NCI-H146 treated with DMSO at 0.1 percent for 48 hours (cell line): ENCODE measurements around the gene PMP22.
"Not testable (repeated sequence)": the region's sequence is repeated elsewhere in the genome, so short reads cannot be mapped to it uniquely, and the experiment has no call there.

Experiments
- DNase-seq: peaks from one replicate; lab custom pipeline; 2025; ENCODE audit not compliant: unreplicated experiment; lab: John Stamatoyannopoulos, UW

Gene PMP22

DNA sequence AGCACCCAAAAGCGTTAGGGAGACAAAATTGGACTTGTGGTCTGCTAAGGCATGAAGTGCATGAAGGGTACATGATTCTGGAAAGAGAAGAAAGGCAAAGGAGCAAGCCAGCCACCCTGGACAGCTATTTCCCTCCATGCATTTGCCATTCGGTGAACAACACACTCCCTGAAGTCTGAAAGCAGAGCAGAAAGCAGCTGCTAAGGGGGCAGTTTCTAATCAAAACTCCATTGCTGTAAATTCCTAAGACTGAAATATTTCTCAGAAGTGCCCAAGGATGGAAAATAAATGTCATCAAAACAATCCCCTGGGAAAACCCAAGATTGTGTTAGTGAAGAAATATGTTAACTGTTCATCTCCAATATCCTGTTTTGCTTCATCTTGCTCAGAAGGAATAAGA is 44.3 kb downstream of the PMP22 start:
- DNase-seq: no peak

DNA sequence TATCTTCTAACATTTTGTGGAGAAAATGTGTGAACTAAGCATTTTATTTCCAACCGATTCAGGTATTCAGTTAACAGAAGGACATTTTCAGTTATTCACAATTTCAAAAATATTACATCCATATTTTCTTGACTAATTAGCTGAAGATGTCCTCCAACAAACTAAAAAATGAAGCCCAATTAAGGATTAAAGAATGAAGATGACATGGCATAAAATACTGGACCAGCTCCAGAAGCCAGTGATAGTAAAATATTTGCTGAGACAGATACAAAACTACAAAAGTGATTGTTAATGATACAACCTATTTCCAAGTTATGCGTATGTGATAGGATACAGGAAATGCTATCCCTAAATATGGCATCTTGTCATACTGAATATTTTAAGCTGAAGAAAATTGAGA is 48.6 kb downstream of the PMP22 start:
- no peak for DNase-seq

DNA sequence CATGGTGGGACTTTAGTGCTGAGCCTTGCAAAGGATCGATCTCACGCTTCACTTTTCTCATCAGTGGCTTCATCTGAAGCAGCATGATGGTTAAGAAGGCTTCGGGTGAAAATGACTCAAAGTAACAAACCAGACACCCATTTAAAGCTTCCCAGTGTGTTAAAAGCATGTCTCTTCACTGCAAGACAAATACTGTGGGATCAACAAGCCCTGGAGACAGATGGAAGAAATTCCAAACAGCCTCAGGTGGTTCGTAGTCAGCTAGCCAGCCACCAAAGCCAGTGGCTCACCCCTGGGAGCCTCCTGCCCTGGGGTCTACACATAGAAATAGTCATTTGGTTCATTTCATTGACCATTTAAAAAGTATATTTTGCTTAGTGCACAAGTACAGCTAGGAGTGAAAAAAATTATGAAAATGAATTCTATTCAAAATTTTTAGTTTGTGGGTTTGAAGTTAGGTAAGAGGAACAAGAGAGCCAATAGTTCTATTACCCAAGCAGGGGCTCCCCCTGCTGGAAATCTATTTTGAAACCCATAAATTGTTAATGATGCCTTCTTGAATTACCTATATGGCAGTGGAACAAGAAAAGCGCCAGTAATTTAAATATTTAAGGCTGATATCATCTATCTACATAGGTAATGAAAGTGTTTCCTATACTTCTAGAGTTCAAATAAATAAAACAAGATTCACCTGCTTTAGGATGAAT is 51.6 kb downstream of the PMP22 start:
- no peak for DNase-seq

DNA sequence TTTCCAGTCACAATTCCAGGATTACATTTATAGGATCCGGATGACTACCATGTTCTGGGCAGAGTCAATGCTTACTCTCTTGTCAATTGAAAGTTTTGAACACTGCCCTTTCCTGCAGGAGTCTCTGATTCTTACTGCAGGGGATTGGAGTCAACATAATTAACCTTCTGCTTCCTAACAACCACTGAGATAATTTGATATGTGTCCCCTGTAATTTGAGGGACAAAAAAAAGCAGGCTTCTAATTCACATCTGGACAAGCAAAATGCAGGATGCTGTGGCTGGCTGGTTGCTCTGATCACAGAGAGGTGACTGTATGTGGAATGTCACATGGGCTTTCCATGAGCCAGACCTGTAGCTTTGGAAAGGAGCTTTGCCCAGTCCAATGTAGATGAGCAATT is 54.9 kb downstream of the PMP22 start:
- no peak for DNase-seq

DNA sequence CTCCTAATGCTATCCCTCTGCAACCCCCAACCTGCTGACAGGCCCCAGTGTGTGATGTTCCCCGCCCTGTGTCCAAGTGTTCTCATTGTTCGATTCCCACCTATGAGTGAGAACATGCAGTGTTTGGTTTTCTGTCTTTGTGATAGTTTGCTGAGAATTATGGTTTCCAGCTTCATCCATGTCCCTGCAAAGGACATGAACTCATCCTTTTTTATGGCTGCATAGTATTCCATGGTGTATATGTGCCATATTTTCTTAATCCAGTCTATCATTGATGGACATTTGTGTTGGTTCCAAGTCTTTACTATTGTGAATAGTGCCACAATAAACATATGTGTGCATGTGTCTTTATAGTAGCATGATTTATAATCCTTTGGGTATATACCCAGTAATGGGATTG is 62.1 kb downstream of the PMP22 start:
- not testable (repeated sequence) for DNase-seq

DNA sequence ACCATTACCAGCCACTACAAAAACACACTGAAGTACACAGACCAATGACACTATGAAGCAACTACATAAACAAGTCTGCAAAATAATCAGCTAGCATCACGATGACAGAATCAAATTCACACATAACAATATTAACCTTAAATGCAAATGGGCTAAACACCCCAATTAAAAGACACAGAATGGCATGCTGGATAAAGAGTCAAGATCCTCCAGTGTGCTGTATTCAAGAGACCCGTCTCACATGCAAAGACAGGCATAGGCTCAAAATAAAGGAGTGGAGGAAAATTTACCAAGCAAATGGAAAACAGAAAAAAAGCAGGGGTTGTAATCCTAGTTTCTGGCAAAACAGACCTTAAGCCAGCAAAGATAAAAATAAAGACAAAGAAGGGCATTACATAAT is 64.6 kb downstream of the PMP22 start:
- not testable (repeated sequence) for DNase-seq

DNA sequence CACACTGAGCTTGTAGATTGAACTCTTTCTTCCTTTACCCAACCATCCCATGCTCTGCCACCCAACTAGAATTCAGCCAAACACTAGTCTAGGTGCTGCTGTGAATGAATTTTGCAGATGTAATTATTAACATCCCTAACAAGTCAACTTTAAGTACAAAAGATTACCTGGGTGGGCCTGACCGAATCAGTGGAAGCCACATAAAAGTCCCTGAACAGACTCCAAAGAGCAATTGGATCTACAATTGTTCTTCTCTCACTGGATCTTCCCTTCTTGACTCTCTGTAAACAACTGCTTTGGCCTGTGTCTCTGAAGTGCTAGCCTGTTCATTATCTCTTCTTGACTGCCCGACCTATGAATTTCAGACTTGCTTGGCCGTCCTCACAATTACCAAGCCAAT is 67.9 kb downstream of the PMP22 start:
- no peak for DNase-seq

DNA sequence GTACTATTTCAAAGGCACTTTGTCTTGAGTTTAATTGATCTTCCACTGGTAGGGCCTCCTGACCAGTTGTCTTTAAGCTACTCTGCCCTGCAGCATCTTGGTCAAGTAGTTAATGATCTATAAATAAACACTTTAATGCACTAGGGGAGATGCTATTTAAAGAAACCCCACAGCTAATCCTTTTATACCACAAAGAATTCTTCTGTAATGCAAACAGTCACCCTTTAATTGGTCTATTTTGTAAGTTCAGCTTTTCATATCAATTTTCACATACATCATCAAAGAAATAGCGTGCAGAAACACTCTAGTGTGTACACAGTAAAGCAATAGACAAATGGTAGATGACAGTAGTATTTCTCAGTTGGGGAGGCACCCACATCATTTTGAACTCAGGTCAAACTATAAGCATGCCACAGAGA is 70.3 kb downstream of the PMP22 start:
- DNase-seq: no peak

DNA sequence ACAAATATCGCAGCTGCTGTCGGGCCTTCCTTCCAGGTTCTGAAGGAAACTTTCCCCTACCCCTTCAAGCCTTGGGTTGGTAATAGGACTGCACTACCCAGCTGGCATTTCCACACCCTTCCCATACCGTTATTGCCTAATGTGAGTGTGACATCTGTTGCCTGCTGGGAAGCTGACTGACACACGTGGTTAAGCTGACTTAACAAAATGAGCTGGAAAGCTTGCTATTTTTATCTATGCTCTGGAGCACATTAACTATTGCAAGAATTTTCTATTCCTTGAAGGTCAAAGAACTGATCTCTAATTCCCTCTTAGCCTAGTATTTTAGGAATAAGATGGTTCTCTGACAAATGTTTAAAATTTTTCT is 79.5 kb downstream of the PMP22 start:
- DNase-seq: no peak

DNA sequence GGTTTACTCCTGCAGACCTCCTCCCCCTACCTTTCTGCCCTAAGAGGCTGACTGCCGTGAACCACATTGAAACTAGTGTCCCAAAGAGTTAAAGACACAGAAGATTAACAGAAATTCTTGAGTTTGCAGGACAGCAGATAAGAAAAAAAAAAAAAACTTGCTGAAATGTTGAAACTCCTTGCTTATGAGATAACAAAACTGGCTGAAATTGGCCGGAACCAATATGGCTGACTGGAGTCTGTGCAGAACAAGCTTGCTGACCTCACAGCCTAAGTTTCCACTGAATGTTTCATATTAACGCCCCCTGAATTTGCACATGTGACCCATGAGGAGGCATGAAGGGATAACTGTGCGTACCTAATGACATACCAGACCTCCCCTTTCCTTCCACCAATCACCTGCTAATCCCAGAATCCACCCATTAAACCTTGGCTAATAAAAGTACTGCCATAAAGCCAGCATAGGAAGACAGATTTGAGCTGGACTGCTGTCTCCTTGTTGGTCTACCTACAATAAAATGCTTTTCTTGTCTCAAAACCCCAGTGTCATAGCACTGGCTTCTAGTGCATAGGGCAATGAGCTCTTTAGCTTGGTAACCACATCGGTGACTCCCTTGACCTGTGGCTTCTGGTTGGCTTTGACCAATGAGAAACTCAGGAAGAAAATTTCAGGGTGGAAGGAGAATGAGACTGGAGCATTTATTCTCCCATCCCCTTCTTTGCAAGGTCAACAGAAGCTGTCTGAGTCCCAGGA is 80.1 kb downstream of the PMP22 start:
- DNase-seq: no peak

DNA sequence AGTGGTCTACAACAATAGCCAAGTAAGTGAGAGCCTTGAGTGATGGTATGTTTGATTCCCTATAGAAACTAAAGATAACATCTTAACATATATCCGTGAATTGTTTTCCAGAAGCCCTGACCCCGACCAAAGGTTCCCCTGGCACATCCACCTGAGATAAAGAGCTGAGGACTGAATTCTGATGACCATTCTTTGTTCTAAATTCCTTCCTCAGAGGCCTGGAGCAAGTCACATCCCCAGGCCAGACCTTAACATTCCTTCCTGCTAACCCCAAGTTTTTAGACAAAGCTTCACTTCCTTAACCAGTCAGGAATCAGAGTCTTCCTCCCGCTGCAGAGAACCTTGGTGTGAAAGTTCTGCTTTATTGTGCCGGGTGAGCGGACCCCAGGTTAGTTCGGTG is 83.3 kb downstream of the PMP22 start:
- no peak for DNase-seq

DNA sequence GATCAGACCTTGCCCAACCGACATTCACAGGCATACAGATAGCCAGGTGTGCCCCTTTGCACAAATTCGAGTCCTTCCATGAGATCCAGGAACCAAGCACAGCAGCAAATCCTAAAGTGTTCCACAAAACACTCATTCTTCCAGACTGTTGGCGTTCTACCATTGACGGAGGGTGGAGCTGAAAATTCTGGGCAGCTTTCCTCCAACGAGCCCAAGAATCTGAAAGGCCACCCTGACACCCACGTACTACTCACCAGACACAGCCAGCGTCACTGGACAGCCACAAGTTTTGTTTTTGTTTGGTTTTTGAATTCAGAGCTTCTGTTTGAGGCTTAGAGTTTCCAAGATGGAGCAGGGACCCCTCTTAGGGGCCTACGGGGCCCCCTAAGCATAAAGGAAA is 83.8 kb downstream of the PMP22 start:
- DNase-seq: no peak

DNA sequence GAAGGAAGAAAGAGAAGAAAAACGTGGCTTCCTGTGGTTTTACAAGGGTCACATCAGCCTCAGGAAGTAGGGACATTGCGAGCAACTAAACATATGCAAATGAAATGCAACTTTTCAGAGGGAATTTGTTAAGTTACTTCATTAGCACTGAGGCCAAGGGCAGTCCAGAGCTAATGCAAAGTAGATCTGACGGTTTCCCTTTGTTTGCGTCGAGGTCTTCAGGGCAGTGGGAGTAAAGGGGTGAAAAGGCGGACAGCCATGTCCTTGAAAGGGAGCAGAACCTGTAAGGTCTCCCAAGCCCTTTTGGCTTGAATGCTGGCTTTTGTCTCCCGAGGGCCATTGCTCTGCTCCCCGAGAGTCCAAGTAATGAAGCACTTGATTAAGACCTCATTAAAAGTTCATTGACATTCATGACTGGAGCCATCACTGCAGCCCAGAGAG is 85.0 kb downstream of the PMP22 start:
- no peak for DNase-seq
